NCI-H2196 (cell line): ENCODE results near the gene GRIK3.

Experiments used
- DNase-seq: peaks from one replicate; lab custom pipeline; 2025; ENCODE audit not compliant: unreplicated experiment; lab: John Stamatoyannopoulos, UW

The GRIK3 gene

DNA sequence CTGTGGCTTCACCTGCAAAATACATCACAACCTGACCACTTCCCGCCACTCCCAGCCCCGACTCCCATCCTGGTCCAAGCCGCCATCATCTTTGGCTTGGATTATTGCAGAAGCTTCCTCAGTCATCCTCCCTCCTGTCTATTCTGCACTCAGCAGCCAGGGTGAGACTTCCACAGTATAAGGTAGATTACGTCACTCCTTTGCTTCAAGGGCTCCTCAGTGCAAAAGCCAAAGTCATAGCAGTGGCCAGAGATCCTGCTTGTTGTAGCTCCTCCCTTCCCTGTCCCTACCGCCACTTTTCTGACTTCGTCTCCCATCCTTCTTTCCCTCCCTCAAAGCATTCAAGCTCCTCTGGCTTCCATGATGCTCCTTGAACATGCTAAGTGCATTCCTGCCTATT, 152.8 kb downstream of the GRIK3 start:
- no peak for DNase-seq

- DNase-seq = no peak
These were observed 153.3 kb downstream of the GRIK3 start for GRCh38 chr1:36881068-36881405.

GRCh38 chr1:36880155-36881067, 153.9 kb downstream of the GRIK3 start:
- DNase-seq = no peak

GRCh38 chr1:36879613-36880012, 154.7 kb downstream of the GRIK3 start:
- DNase-seq = no peak

DNA sequence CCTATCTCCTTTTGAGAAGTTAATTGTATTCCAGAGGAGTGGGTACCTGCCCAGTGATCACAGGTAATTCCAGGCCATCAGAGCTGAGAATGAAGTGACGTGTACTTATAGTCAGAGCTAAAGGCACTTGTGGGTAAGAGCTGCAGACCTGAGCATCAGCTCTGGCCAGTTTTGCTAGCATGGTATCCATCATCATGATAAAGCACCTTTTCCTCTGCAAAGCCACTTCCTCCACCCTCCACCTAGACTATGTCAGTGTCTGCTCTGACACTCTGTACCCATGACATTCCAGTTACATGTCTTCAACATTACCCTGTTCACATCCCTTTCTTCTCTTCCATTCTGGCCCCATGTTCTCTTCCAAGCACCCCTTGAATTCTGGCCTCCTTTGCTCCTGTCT, 157.3 kb downstream of the GRIK3 start:
- no peak for DNase-seq

DNA sequence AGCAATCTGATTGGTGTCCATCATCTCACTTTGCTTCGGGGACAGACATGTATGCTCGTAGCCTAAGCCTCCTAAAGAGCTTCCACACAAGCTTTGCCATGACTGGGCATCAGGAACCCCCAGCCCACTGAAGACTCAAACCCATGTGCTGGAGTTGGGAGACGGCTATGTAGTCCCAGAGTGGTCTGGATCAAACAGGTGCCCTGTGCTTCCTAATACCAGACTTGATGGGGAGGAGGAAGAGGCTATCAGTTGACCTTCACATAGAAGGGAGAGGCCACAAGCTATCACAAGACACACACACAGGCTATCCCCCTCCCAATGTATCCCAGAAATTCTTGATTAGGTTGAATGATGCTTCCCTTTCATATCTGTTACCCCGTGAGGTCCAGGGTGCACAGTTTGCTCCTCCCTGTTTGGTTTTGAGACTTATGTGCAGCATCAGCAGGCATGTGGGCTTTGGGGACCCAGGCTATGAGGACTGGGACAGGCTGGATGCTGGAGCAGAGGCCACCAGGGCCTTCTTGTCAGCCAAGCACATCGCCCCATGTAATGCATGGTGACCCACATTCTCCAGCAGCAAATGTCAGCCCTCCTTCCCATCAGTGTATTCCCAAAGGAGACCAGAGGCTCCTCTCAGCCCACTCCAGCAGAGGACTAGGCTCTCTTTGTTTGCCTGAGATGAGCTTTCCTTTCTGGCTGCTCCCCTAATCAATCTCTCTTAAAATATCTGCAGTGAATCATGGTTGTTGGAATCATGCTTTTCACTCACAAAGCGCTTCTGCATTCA, 159.8 kb downstream of the GRIK3 start:
- DNase-seq = no peak

DNA sequence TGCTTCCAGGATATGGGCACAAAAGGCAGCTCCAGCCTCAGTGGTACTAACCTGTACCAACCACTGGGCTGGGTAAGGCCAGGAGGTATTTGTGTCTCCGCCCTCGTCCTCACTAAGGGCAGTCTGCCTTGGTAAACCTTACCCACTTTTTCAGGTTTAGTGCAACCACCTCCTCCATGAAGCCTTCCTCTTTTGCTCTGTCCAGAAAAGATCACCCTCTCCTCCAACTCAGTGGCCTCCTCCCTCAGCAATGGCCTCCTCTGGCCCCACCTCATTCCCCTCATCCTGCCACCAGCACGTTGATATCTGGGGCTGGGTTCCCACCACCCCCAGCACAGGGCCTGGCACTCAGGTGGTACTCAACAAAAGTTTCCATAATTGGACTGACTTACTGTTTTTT, 161.5 kb downstream of the GRIK3 start:
- no peak for DNase-seq

GRCh38 chr1:36872126-36872754, 162.1 kb downstream of the GRIK3 start:
- no peak for DNase-seq

GRCh38 chr1:36871146-36871971, 163.0 kb downstream of the GRIK3 start:
- DNase-seq = no peak

- no peak for DNase-seq
These were observed 164.5 kb downstream of the GRIK3 start for GRCh38 chr1:36869826-36870225.

GRCh38 chr1:36869054-36869453, 165.3 kb downstream of the GRIK3 start:
- no peak for DNase-seq

DNA sequence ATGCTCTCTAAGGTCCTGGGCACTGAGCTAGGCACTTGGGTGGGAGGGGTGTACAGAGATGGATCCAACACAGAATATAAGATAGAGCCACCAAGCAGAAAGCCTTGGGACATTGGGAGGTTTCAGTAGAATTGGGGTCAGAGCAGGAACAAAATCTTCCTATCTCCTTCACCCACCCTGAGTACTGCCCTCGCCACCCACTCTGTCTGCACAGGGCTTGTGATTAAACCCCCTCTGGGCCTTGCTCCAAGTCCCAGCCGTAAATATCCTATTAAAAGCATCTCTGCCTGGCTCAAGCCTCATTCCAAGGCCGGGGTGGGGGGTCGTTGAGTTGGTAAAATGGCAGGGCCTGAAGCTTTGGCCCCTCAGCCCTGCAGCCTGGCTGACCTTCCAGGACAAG, 166.7 kb downstream of the GRIK3 start:
- no peak for DNase-seq

GRCh38 chr1:36866169-36866814, 168.0 kb downstream of the GRIK3 start:
- DNase-seq = no peak

- DNase-seq = no peak
These were observed 168.8 kb downstream of the GRIK3 start for GRCh38 chr1:36865602-36865900.

DNA sequence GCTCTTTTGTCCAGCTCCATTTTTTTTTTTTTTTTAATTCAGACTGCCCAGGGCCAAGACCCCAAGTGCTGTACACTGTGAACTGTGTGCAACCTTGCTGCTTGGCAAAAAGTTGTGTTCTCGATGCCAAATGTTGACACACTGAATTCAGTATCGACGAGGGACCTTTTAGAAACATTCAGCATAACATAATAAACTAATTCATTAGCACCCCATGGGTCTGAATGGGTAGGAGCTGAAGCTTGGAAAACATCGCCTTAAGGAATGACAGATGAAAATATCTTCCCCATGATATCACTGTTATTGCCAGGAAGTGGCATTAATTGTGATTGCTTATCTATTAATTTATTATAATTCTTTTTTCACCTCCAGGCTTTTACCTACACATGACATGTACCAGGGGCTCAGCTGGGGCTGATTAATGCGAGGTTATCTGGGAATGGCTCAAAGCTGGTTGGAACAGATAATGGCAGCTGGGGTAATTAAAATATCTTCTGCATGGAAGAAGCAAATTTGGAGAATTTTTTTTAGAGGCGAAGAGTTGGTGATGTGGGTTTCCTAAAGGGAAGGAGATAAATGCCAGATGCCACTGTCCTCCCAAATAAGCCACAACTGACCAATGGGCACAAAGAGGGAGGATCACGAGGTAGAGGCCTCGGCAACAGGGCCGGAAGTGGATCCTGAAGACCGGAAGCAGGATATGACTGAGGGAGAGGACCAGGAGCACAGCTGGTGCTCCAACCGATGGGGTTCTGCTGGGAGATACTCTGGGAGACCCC, 169.3 kb downstream of the GRIK3 start:
- no peak for DNase-seq

DNA sequence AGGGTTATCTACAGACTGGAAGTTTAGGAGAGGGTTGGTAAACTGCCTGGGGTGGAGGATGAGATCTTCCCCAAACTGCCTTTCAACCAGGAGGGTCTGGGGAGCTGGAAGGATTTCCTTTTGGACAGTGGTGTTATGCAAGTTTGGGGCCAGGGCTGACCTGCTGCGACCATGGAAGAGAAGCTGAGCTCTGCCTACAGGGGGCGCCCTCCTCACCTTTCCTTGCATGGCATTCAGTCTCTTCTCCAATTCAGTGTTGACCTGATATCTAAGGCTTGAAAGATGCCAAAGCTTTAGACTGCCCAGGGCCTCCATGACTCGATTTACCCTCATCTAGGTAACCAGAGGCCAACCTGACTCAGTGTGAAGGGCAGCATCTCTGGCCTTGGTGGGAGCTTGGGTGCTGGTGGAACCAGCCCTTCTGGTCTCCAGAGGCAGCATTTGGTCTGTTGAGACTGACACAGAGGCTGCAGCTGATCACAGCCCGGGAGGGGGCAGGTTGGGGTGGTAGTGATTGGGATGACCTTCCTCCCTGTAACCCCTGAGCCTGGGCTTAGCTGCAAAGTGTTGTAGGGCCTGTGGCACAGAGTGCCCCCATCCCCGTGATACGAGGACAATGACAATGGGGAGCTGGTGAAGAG, 170.0 kb downstream of the GRIK3 start:
- peak; percentile 42 for DNase-seq

DNA sequence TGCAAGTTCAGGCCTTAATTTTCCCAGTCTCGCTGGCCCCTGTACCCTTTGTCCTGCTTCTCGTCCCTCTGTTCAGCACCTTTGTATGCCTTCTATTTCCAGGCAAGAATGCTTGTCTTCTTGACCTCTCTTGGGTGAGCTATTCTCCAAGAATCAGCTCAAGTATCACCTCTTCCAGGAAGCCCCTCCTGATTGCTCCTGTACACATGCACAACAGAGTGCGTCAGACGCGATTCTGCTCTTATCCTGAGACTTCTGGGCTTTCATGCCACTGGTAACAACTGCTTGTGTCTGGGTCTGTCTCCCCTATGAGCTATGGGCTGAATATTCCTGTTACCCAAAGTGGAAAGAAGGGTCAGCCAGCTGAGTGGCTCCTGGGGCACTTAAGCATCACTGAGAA, 170.8 kb downstream of the GRIK3 start:
- DNase-seq = no peak

- DNase-seq = no peak
These were observed 171.3 kb downstream of the GRIK3 start for GRCh38 chr1:36863061-36863460.

GRCh38 chr1:36861375-36861774, 172.9 kb downstream of the GRIK3 start:
- no peak for DNase-seq
